Activated naive CD4-positive, alpha-beta T cell treated with anti-CD3 and anti-CD28 coated beads, Interleukin-2, amount 10 ng/mL, durations not matched to agents 7 days and 5 days (primary cell): ENCODE measurements around the gene RAE1.
A peak's percentile ranks its signal among the peaks of the same experiment; 100 is the strongest.
"Not testable (repeated sequence)": the region's sequence is repeated elsewhere in the genome, so short reads cannot be mapped to it uniquely, and the experiment has no call there.

Source experiments
- CTCF ChIA-PET: fragments of 350-600 bp; sonication (Branson Sonifier 250); formaldehyde crosslinking; loops from one replicate; lab custom pipeline; 2021; ENCODE audit warnings: antibody characterized with exemption; lab: Charles Lee
- DNase-seq: peaks from one replicate; pipeline ENCODE4 v3.0.0-alpha.2; 2020
- H3K27ac Mint-ChIP-seq: one replicate; pipeline ENCODE4 v1.8.0; 2021; ENCODE audit warnings: mild to moderate bottlenecking, moderate library complexity, mixed read lengths
- H3K27me3 Mint-ChIP-seq: one replicate; pipeline ENCODE4 v1.8.0; 2021; ENCODE audit warnings: mild to moderate bottlenecking, mixed read lengths
- H3K36me3 Mint-ChIP-seq: one replicate; pipeline ENCODE4 v1.8.0; 2021; ENCODE audit warnings: mixed read lengths
- H3K4me1 Mint-ChIP-seq: one replicate; pipeline ENCODE4 v1.8.0; 2021; ENCODE audit warnings: mixed read lengths
- H3K4me3 Mint-ChIP-seq: one replicate; pipeline ENCODE4 v1.8.0; 2021; ENCODE audit warnings: mild to moderate bottlenecking, moderate library complexity, mixed read lengths
- H3K9me3 Mint-ChIP-seq: one replicate; pipeline ENCODE4 v1.8.0; 2021; ENCODE audit warnings: mixed read lengths

Gene RAE1

DNA sequence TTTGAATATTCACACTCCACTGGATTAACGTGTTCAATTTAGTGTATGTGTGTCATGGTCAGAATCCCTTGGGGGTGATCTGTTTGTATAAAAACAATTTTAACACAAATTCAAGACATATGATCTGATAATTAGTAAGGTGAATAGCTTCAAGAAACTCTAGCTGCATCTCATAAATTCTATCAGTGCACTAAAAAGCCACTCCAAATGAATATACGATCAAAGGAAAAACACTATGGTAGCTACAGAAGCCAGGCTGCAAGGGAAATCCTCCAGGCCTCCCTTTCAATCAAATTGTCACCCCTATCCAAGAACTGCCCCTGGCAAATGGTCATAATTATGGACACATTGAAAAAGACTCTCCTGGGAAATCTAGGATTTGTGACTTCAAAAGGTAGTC is 9.4 kb upstream of the RAE1 start:
- no peak for DNase-seq
- H3K4me3 Mint-ChIP-seq: no peak overlapping the region
- H3K27me3 Mint-ChIP-seq: peaks cover 8% of the 10 kb centered on the region
- CTCF ChIA-PET: no interaction called here
- no peaks in the 10 kb centered on the region for H3K36me3 Mint-ChIP-seq
- no peak overlapping the region for H3K27ac Mint-ChIP-seq
- no peaks in the 10 kb centered on the region for H3K9me3 Mint-ChIP-seq
- H3K4me1 Mint-ChIP-seq: no peaks in the 10 kb centered on the region

DNA sequence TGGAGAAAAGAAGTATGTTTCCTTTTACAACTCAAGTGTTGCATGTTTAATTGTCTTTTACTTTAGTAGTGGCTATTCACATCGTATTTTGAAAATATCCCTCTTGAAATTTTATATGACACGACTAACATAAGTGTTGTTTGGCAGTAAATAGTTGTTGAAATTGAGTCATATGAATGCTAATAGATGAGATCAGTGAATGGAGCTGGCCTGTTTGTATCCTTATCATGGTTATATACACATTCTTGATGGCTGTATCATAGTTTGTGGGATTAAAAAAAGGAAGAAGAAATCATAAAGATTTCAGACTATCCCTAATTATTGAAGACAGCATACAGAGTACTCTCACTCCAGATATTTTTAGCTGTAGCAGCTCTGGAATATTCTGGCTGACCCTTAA is 8.2 kb upstream of the RAE1 start:
- Mint-ChIP-seq H3K9me3 (no peaks in the 10 kb centered on the region), H3K4me1 (no peaks in the 10 kb centered on the region), H3K36me3 (no peaks in the 10 kb centered on the region), H3K4me3 (no peak overlapping the region), H3K27ac (no peak overlapping the region), H3K27me3 (peaks cover 8% of the 10 kb centered on the region)
- DNase-seq: no peak
- CTCF ChIA-PET: no interaction called here

DNA sequence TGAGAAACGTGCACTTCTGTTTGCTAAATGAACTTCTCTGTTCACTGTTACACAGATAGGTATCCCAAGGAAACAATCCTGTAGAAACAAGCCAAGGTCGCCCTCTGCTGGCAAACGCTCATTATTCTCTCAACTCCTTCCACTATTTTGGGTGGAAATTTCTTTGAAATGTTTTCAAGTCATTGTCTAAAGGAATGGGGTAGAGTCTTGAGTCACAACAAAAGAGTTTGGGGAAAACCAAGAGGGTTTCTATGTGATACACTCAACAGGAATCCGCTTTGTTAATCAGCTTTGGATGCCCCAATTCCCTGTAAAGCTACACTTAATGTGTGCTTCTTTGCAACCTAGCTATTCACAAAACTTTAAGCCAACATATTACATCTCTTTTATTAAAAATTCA is 4.6 kb upstream of the RAE1 start:
- H3K4me3 Mint-ChIP-seq: no peak overlapping the region
- CTCF ChIA-PET: interaction anchor here (0.6 to 6.6 kb wide), 13 partner anchors 13 to 796 kb away, joined by 3 to 69 read pairs (median 4); no protein-coding TSS in a partner anchor

DNA sequence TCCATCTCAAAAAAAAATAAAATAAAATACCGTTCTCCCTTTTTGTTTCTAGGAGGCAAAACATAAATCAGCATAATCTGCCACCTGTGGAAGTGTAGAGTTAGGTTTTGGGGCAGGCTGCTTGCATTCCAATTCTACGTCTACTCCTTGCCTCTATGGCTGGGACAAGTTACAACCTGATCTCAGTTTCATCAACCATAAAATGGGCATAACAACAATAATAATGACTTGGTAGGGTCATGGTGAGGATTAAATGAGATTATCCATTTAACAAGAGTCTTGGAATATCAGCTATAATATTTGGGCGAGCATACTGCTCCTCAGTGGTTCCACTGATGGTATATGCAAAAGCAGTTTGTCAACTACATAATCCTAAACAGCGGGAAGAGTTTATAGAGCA is 3.7 kb upstream of the RAE1 start:
- Mint-ChIP-seq H3K27me3 (peaks cover 8% of the 10 kb centered on the region), H3K9me3 (no peaks in the 10 kb centered on the region), H3K4me1 (peaks cover 9% of the 10 kb centered on the region), H3K27ac (no peak overlapping the region), H3K4me3 (no peak overlapping the region), H3K36me3 (peaks cover 6% of the 10 kb centered on the region)
- CTCF ChIA-PET: interaction anchor here (1.0 to 6.6 kb wide), 3 partner anchors 256 to 797 kb away, joined by 3 to 69 read pairs (median 6); no protein-coding TSS in a partner anchor
- no peak for DNase-seq

More for the DNA sequence above, 4.6 kb upstream of the RAE1 start:
- no peaks in the 10 kb centered on the region for H3K4me1 Mint-ChIP-seq
- H3K27ac Mint-ChIP-seq: no peak overlapping the region
- no peaks in the 10 kb centered on the region for H3K36me3 Mint-ChIP-seq
- no peaks in the 10 kb centered on the region for H3K9me3 Mint-ChIP-seq
- peaks cover 8% of the 10 kb centered on the region for H3K27me3 Mint-ChIP-seq
- DNase-seq: peak; percentile 84

DNA sequence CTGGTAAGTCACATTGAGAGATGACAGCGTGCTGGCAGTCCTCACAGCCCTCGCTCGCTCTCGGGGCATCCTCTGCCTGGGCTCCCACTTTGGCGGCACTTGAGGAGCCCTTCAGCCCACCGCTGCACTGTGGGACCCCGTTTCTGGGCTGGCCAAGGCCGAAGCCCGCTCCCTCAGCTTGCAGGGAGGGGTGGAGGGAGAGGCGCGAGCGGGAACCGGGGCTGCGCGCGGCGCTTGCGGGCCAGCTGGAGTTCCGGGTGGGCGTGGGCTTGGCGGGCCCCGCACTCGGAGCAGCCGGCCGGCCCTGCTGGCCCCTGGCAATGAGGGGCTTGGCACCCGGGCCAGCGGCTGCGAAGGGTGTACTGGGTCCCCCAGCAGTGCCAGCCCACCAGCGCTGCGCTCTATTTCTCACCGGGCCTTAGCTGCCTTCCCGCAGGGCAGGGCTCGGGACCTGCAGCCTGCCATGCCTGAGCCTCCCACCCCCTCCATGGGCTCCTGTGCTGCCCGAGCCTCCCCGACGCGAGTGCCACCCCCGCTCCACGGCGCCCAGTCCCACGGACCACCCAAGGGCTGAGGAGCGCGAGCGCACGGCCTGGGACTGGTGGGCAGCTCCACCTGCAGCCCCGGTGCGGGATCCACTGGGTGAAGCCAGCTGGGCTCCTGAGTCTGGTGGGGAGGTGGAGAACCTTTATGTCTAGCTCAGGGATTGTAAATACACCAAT is 2.7 kb upstream of the RAE1 start:
- Mint-ChIP-seq H3K4me1 (peaks cover 18% of the 10 kb centered on the region), H3K36me3 (peaks cover 12% of the 10 kb centered on the region)
- not testable (repeated sequence) for DNase-seq, H3K4me3 Mint-ChIP-seq, H3K9me3 Mint-ChIP-seq, H3K27ac Mint-ChIP-seq, H3K27me3 Mint-ChIP-seq
- CTCF ChIA-PET: interaction anchor here (1.1 to 6.6 kb wide), 2 partner anchors 32 to 257 kb away, joined by 3 to 69 read pairs; no protein-coding TSS in a partner anchor

DNA sequence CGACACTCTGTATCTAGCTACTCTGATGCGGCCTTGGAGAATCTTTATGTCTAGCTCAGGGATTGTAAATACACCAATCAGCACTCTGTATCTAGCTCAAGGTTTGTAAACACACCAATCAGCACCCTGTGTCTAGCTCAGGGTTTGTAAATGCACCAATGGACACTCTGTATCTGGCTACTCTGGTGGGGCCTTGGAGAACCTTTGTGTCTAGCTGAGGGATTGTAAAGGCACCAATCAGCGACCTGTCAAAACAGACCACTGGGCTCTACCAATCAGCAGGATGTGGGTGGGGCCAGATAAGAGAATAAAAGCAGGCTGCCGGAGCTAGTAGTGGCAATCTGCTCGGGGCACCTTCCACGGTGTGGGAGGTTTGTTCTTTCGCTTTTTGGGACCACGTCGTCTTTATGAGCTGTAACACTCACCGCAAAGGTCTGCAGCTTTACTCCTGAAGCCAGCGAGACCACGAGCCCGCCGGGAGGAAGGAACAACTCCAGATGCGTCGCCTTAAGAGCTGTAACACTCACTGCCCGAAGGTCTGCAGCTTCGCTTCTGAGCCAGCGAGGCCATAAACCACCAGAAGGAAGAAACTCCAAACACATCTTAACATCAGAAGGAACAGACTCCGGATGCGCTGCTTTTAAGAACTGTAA is 2.0 kb upstream of the RAE1 start:
- not testable (repeated sequence) for DNase-seq, H3K27me3 Mint-ChIP-seq, H3K4me3 Mint-ChIP-seq, H3K9me3 Mint-ChIP-seq
- CTCF ChIA-PET: interaction anchor here (1.1 to 6.6 kb wide), 2 partner anchors 31 to 257 kb away, joined by 3 to 69 read pairs; no protein-coding TSS in a partner anchor
- Mint-ChIP-seq H3K27ac (peak overlapping the region; percentile 42), H3K36me3 (peaks cover 14% of the 10 kb centered on the region), H3K4me1 (peaks cover 21% of the 10 kb centered on the region)

DNA sequence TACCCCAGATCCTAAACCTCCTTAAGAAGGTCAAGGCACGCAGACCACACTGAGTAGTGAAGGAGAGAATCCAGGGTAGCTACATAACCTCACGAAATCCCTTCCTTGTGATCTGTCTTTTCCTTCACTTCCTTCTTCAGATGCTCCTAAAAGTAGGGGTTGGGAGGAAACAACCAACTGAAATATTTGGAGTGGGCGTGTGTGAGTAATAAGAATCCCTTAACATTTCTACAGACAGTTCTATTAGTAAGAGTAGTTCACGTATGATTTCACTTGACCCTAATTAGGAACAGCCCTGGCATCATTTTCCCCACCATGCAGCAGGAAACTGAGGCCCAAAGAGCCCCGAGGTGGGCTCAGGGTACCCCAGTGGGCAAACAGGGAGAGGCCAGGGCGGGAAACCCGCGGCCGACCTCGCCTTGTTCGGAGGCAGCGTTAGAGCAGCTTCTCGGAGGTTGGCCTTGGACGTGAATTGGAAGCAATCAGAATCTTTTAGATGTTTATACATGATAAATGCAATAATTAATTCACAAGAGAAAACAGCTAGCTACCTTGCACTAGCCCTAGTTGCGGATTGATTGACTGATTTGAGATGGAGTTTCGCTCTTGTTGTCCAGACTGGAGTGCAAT is 859 bp upstream of the RAE1 start:
- H3K27me3 Mint-ChIP-seq: peaks cover 8% of the 10 kb centered on the region
- H3K27ac Mint-ChIP-seq: peak overlapping the region; percentile 28
- CTCF ChIA-PET: interaction anchor here (1.1 to 6.6 kb wide), 2 partner anchors 26 to 259 kb away, joined by 3 to 69 read pairs; no protein-coding TSS in a partner anchor
- peaks cover 22% of the 10 kb centered on the region for H3K36me3 Mint-ChIP-seq
- peaks cover 21% of the 10 kb centered on the region for H3K4me1 Mint-ChIP-seq
- H3K9me3 Mint-ChIP-seq: no peaks in the 10 kb centered on the region
- DNase-seq: no peak
- H3K4me3 Mint-ChIP-seq: peak overlapping the region; percentile 63

DNA sequence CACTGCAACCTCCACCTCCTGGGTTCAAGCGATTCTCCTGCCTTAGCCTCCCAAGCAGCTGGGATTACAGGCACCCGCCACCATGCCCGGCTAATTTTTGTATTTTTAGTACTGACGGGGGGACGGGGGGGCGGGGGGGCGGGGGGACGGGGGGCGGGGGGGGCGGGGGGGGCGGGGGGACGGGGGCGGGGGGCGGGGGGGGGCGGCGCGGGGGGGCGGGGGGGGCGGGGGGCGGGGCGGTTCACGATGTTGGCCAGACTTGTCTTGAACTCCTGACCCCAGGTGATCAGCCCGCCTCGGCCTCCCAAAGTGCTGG is 371 bp upstream of the RAE1 start:
- Mint-ChIP-seq H3K27ac (peak overlapping the region; percentile 86), H3K4me3 (peak overlapping the region; percentile 93), H3K4me1 (peaks cover 21% of the 10 kb centered on the region), H3K36me3 (peaks cover 25% of the 10 kb centered on the region)
- not testable (repeated sequence) for H3K9me3 Mint-ChIP-seq, DNase-seq, H3K27me3 Mint-ChIP-seq
- CTCF ChIA-PET: interaction anchor here (1.1 to 1.2 kb wide), 2 partner anchors 26 to 31 kb away, joined by 3 read pairs; no protein-coding TSS in a partner anchor

DNA sequence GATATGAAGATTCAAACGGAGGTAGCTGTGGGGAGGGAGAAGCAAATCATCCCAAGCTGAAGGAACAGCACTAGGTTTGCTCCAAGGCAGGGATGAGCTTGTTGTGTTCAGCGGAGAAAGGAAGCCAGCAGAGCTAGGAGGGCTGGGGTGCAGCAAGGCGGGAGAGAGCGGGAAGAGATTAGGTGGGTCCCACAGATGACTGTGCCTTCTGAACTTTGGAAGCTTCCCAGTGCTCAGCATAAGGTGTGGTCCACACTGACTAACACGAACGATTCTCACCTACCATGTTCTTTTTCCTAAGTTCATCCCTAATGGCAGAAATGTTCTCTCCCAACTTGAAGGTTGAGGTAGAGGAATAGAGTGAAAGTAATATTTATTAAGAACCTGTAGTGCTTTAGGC is 1.2 kb downstream of the RAE1 start:
- Mint-ChIP-seq H3K4me3 (peak overlapping the region; percentile 93), H3K9me3 (no peaks in the 10 kb centered on the region), H3K4me1 (peaks cover 21% of the 10 kb centered on the region), H3K27me3 (peaks cover 5% of the 10 kb centered on the region), H3K27ac (no peak overlapping the region), H3K36me3 (peaks cover 32% of the 10 kb centered on the region)
- DNase-seq: no peak
- CTCF ChIA-PET: no interaction called here

DNA sequence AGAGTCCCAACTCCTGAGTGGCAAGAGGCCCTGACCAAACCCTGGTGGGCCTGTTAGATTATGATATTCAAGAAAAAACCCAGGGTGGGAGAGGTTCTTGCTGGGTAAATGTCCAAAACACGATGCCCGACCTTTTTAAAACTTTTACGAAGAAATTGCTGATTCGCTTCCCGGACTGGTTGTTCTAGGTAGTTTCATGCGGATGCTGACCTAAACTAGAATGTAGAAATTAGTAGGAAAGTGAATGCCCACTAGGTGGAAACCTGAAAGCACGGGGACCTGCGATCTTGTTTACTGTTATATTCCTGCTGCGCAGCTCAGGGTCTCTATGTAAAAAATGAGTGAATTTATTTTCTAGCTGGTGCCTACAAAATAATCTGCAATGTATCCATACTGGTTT is 2.3 kb downstream of the RAE1 start:
- Mint-ChIP-seq H3K9me3 (no peaks in the 10 kb centered on the region), H3K4me1 (peaks cover 21% of the 10 kb centered on the region), H3K27ac (no peak overlapping the region), H3K4me3 (peak overlapping the region; percentile 32), H3K27me3 (peaks cover 5% of the 10 kb centered on the region), H3K36me3 (peaks cover 32% of the 10 kb centered on the region)
- no peak for DNase-seq
- CTCF ChIA-PET: interaction anchor here (2.0 kb wide), 1 partner anchor 142 kb away, joined by 4 read pairs; no protein-coding TSS in a partner anchor

DNA sequence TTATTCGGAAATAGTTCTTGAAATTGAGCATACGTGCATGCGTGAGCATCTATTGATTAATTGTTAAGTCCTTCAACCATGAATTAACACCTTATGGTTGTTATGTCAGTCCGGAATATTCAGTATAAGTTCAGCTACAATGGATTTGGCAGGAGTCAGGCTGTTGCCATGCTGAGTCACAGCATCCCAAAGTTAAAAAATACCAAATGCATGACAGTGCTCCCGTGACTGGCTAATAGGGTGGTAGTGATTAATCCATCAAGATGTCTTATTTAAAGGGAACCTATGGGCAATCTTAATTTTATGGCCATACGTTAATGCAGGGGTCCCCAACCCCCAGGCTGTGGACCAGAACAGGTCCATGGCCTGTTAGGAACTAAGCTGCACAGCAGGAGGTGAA is 10.5 kb downstream of the RAE1 start:
- no peaks in the 10 kb centered on the region for H3K9me3 Mint-ChIP-seq
- no peaks in the 10 kb centered on the region for H3K4me1 Mint-ChIP-seq
- no peak for DNase-seq
- no peaks in the 10 kb centered on the region for H3K27me3 Mint-ChIP-seq
- peaks cover 22% of the 10 kb centered on the region for H3K36me3 Mint-ChIP-seq
- no peak overlapping the region for H3K27ac Mint-ChIP-seq
- H3K4me3 Mint-ChIP-seq: no peak overlapping the region
- CTCF ChIA-PET: interaction anchor here (0.7 kb wide), 1 partner anchor 20 kb away, joined by 3 read pairs; no protein-coding TSS in a partner anchor

DNA sequence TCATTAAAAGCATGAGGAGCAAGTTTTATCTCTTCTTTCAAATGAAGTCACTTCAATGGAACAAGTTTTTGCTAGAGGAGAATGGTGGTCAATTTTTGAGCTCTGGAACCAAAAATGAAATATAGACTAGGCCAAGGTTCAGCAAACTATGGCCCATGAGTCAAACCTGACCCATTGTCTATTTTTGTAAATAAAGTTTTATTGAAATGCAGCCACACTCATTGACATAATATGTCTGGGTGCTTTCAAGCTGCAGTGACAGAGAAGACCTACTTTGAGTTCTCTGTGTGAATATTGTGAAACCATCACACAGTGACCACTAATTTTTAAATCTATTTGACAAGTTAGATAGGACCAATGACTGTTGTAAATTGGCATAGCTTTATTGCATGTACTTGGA is 13.4 kb downstream of the RAE1 start:
- H3K4me3 Mint-ChIP-seq: no peak overlapping the region
- H3K9me3 Mint-ChIP-seq: no peaks in the 10 kb centered on the region
- H3K27ac Mint-ChIP-seq: no peak overlapping the region
- no peaks in the 10 kb centered on the region for H3K27me3 Mint-ChIP-seq
- H3K4me1 Mint-ChIP-seq: no peaks in the 10 kb centered on the region
- peaks cover 36% of the 10 kb centered on the region for H3K36me3 Mint-ChIP-seq
- CTCF ChIA-PET: no interaction called here
- DNase-seq: no peak

DNA sequence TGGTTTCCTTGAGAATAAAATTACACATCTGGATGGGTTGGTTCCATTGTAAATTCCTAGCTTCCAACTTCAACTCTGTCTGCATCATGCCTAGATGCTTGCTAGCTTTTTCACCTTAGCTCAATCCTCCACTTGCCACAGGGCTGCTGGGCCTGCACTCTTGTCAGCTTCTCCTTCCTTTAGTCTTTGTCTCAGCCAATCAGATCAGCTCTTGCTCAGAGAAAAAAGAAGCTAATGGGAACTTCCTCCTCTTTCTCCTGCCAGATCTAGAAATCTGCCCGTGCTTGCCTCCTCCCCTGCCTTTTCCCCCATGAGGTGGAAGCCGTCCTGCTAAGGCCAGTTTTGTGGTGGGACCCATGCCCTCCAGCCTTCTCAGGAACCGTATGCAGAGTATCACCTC is 18.5 kb downstream of the RAE1 start:
- Mint-ChIP-seq H3K27me3 (no peaks in the 10 kb centered on the region), H3K4me3 (no peak overlapping the region), H3K9me3 (no peaks in the 10 kb centered on the region), H3K36me3 (peaks cover 65% of the 10 kb centered on the region), H3K27ac (no peak overlapping the region), H3K4me1 (peaks cover 12% of the 10 kb centered on the region)
- CTCF ChIA-PET: no interaction called here
- DNase-seq: no peak

DNA sequence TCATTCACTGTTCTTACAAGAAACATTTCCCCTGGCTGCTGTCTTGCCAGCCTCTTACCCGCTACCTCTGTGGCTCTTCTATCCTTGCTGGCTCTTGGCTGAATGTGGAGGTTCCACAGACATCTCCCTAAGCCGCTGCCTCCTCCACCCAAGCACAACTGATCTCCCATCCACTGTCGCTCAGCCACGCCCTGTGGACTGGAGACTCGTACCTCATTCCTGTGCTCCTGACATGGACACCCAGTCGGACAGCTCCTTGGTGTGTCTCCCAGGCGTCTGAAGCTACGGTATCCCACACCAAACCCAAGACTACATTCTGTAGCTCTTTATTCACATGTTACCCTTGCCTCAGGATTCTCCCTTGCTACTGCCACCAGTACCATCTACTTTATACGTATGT is 19.3 kb downstream of the RAE1 start:
- Mint-ChIP-seq H3K4me3 (no peak overlapping the region), H3K9me3 (no peaks in the 10 kb centered on the region), H3K27ac (no peak overlapping the region), H3K36me3 (peaks cover 70% of the 10 kb centered on the region), H3K27me3 (no peaks in the 10 kb centered on the region), H3K4me1 (peaks cover 17% of the 10 kb centered on the region)
- no peak for DNase-seq
- CTCF ChIA-PET: no interaction called here
